K562 (cell line): Measurements from ENCODE around the gene LRP2. TPM values are rescaled to one million over a fixed set of nuclear protein-coding genes. Genes with fewer than 3 reads are reported as not detected.

ENCODE experiments used
- CHAMP1 ChIP-seq: fragments of 450-650 bp; IDR thresholded peaks from 2 replicates; pipeline ENCODE4 v1.6.1; 2016; ENCODE audit warnings: mild to moderate bottlenecking
- CTCF ChIP-seq, 3 experiments: IDR thresholded peaks in 2 of 3; conservative IDR thresholded peaks in 1 of 3; 2 replicates each; pipeline ENCODE4 v1.5.1; 2011 to 2012; ENCODE audit warnings: low read length in 3 of 3, mild to moderate bottlenecking in 3 of 3, control low read depth in 2 of 3, improper control_type of control experiment in 1 of 3, inconsistent platforms in 1 of 3, low read depth in 1 of 3, mixed read lengths in 1 of 3, moderate library complexity in 1 of 3; ENCODE audit not compliant: insufficient read depth in 2 of 3
- DEAF1 ChIP-seq: fragments of 450-650 bp; formaldehyde crosslinking; IDR thresholded peaks from 2 replicates; pipeline ENCODE4 v1.4.0; 2020; ENCODE audit warnings: mild to moderate bottlenecking, moderate library complexity
- polyA plus RNA-seq, 8 experiments: library from polyadenylated mRNA; depleted of rRNA in 4 of 8; stranded (reverse) in 5 of 8; unstranded in 3 of 8; fragments of >200 nt; fragmentation: Nextera tagmentation in 2 of 8; fragmentation: Illumina TruSeq in 1 of 8; extraction: Ambion mirVana in 2 of 8; extraction: Trizol in 1 of 8; gene quantifications; 2 replicates each; pipeline versions ENCODE4 v1.2.1 to v1.2.3, GENCODE V29; 2011 to 2014; ENCODE audit warnings: inconsistent platforms in 1 of 8, missing spikeins in 1 of 8
- total RNA-seq, 7 experiments: library from RNA; depleted of rRNA in 6 of 7; stranded (reverse); fragments of >200 nt in 6 of 7; fragmentation: Illumina TruSeq in 2 of 7; extraction: Trizol in 2 of 7; gene quantifications; 2 replicates each; pipeline versions ENCODE4 v1.2.1 to v1.2.3, GENCODE V29; 2011 to 2021; ENCODE audit warnings: low replicate concordance in 1 of 7
- TF ChIP-seq, protein P1 (sequence below): IDR thresholded peaks from 2 replicates; pipeline ENCODE4 v1.6.1; 2014; ENCODE audit warnings: antibody characterized with exemption

The LRP2 gene
- total and polyA plus RNA-seq, 9 of the 15 experiments (the other 6 are each of a cell fraction or from before 2014, with no cell fraction given) = 0.04 to 0.18 (median 0.11) TPM; not detected in 1

GRCh38 chr2:169397697-169398096 is 35.4 kb upstream of the LRP2 start (continued):
- peak in 2 of 3 experiments; percentile 30 to 57; a peak in 2 of 6 replicates for TF ChIP-seq CTCF (IDR thresholded peaks at IDR 0.05 in 2 of 3, conservative IDR thresholded peaks at IDR 0.05 in 1 of 3; ENCODE audit: insufficient read depth in 2 of 3, low read depth in 1 of 3, low read length in 3 of 3)
- TF ChIP-seq, protein P1, sequence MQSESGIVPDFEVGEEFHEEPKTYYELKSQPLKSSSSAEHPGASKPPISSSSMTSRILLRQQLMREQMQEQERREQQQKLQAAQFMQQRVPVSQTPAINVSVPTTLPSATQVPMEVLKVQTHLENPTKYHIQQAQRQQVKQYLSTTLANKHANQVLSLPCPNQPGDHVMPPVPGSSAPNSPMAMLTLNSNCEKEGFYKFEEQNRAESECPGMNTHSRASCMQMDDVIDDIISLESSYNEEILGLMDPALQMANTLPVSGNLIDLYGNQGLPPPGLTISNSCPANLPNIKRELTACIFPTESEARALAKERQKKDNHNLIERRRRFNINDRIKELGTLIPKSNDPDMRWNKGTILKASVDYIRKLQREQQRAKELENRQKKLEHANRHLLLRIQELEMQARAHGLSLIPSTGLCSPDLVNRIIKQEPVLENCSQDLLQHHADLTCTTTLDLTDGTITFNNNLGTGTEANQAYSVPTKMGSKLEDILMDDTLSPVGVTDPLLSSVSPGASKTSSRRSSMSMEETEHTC = no peak
- 0 out of 2 replicates have a peak, but pooled peaks have one; percentile 11 for TF ChIP-seq DEAF1 (CRISPR knock-in tag)
- no peak for TF ChIP-seq CHAMP1
